C4-2B (cell line): ENCODE measurements around the gene EML3.

ENCODE experiments used
- ZFX ChIP-seq: fragments of 450-650 bp; IDR thresholded peaks from 2 replicates; pipeline ENCODE4 v1.6.1; 2017
- TF ChIP-seq, protein P1 (sequence below): fragments of 450-650 bp; conservative IDR thresholded peaks from 2 replicates; pipeline ENCODE4 v1.5.1; 2017; ENCODE audit warnings: mild to moderate bottlenecking

DNA sequence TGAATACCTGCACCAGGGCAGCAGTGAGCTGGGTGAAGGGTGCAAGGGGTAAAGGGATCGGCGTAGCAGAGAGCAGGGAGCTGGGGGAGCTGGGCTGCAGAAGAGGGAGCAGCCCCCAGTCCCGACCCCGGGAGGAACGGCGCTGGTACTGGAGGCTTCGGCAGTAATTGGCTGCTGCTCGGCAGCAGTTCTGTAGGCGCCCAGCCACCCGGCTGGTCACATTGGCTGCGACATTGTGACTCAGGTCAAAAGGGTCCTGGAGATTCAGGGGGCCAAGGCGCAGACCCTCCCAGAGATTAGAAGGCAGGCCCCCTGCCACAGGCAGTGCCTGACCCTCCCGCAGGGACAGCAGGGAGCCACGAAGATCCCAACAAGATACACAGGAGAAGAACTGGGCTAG, 36.7 kb downstream of the EML3 start:
- TF ChIP-seq, protein P1, sequence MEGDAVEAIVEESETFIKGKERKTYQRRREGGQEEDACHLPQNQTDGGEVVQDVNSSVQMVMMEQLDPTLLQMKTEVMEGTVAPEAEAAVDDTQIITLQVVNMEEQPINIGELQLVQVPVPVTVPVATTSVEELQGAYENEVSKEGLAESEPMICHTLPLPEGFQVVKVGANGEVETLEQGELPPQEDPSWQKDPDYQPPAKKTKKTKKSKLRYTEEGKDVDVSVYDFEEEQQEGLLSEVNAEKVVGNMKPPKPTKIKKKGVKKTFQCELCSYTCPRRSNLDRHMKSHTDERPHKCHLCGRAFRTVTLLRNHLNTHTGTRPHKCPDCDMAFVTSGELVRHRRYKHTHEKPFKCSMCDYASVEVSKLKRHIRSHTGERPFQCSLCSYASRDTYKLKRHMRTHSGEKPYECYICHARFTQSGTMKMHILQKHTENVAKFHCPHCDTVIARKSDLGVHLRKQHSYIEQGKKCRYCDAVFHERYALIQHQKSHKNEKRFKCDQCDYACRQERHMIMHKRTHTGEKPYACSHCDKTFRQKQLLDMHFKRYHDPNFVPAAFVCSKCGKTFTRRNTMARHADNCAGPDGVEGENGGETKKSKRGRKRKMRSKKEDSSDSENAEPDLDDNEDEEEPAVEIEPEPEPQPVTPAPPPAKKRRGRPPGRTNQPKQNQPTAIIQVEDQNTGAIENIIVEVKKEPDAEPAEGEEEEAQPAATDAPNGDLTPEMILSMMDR: no peak
- TF ChIP-seq ZFX: no peak
